OCI-LY1 (cell line): Measurements from ENCODE around the gene NRP2.

Experiments used
- EZH2 ChIP-seq: fragments of 200-600 bp; sonication (generic), shearing (Covaris generic); IDR thresholded peaks from 2 replicates; pipeline ENCODE4 v1.8.0; 2017; ENCODE audit warnings: borderline replicate concordance, mixed run types, mild to moderate bottlenecking, antibody characterized with exemption, low read length, moderate library complexity, mixed read lengths
- TF ChIP-seq, protein P1 (sequence below): fragments of 200-600 bp; sonication (generic), shearing (Covaris generic); IDR thresholded peaks from 2 replicates; pipeline ENCODE4 v1.5.1; 2017; ENCODE audit warnings: mild to moderate bottlenecking, antibody characterized with exemption, low read length, moderate library complexity, mixed read lengths

DNA sequence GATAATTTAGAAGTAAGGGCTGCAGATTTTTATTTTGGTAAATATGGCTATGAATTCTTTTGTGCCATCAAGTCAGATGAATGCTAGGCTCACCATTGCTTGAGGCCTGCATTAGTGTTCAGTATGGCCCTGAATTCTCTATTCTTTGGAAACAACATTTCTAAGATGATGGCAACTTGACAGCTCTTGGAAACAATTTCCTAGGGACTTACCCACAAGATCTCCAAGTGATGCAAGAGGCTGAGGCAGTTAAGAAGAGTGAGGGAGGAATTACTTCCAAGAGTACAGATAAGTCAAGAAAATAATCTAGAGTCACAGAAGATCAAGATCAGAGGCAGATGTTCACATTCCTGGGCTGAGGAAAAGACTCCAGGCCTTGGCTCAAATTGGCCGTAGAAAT lies 129.1 kb downstream of the NRP2 start:
- TF ChIP-seq, protein P1, sequence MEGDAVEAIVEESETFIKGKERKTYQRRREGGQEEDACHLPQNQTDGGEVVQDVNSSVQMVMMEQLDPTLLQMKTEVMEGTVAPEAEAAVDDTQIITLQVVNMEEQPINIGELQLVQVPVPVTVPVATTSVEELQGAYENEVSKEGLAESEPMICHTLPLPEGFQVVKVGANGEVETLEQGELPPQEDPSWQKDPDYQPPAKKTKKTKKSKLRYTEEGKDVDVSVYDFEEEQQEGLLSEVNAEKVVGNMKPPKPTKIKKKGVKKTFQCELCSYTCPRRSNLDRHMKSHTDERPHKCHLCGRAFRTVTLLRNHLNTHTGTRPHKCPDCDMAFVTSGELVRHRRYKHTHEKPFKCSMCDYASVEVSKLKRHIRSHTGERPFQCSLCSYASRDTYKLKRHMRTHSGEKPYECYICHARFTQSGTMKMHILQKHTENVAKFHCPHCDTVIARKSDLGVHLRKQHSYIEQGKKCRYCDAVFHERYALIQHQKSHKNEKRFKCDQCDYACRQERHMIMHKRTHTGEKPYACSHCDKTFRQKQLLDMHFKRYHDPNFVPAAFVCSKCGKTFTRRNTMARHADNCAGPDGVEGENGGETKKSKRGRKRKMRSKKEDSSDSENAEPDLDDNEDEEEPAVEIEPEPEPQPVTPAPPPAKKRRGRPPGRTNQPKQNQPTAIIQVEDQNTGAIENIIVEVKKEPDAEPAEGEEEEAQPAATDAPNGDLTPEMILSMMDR = no peak
- TF ChIP-seq EZH2 = no peak
